Smooth muscle cell of trachea (primary cell): ENCODE measurements around the gene CPS1. TPM values are rescaled to one million over a fixed set of nuclear protein-coding genes. Genes with fewer than 3 reads are reported as not detected.

ENCODE experiments used
- total RNA-seq: library from RNA; depleted of rRNA; stranded (reverse); fragments of >200 nt; gene quantifications from 2 replicates; pipeline ENCODE4 v1.2.1, GENCODE V29; 2014

The CPS1 gene
- 20.9 and 21.3 TPM in 2 replicates for total RNA-seq

DNA sequence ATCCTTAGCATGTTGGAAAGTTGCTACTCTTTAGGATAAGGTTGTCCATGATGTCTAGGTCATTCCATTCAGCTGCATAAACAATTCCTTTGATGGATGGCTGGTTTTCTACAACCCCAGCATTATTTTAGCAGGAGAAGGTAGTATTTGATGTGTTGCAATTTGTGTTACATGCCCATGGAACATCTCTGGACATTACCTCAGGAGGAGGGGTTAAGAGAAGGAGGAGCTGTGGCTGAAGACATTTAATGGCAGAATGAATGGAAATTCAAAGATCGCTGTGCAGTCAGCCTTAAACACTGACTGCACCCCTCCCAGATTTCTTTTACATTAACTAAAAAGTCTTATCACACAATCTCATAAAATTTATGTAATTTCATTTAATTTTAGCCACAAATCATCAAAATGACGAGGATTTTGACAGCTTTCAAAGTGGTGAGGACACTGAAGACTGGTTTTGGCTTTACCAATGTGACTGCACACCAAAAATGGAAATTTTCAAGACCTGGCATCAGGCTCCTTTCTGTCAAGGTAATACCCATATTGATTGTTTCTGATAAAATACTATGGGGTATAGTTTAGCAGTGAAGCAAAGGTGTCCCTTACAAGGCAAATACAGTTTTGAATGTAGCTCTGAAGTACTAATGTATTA is at the start of gene CPS1:
Gene CPS1, plus strand, starts transcription at position 271 of the 652 bp plus-strand sequence. Its CDS starts 135 bp downstream, at position 406.

Other genes with a start within 250 kb of the CPS1 start
- not detected in 2 replicates for gene MYL1, start 241.4 kb upstream of the CPS1 start, total RNA-seq
- gene LANCL1, start 79.8 kb upstream of the CPS1 start, total RNA-seq: 56.4 and 78.5 TPM in 2 replicates